SW480 (cell line): Measurements from ENCODE around the gene NTN1.

Source experiments
- DNase-seq: peaks from one replicate; pipeline ENCODE4 v3.0.0-alpha.2; 2016; ENCODE audit warnings: low spot score

The NTN1 gene

GRCh38 chr17:9006175-9006767 lies 15.0 kb upstream of the NTN1 start:
- DNase-seq = no peak

GRCh38 chr17:9007052-9007714 lies 14.1 kb upstream of the NTN1 start:
- DNase-seq = no peak

GRCh38 chr17:9009096-9009495 lies 12.2 kb upstream of the NTN1 start:
- no peak for DNase-seq

GRCh38 chr17:9009737-9010136 lies 11.6 kb upstream of the NTN1 start:
- no peak for DNase-seq

GRCh38 chr17:9011001-9011400 lies 10.3 kb upstream of the NTN1 start:
- no peak for DNase-seq

GRCh38 chr17:9016941-9017552 lies 4.3 kb upstream of the NTN1 start:
- DNase-seq = peak; percentile 52

GRCh38 chr17:9018726-9019125 lies 2.6 kb upstream of the NTN1 start:
- no peak for DNase-seq

GRCh38 chr17:9020096-9020823 lies 1.1 kb upstream of the NTN1 start:
- no peak for DNase-seq

GRCh38 chr17:9020824-9021157 lies 519 bp upstream of the NTN1 start:
- no peak for DNase-seq

- no peak for DNase-seq
Measured at GRCh38 chr17:9021992-9022572, 772 bp downstream of the NTN1 start.

GRCh38 chr17:9022573-9023391 lies 1.5 kb downstream of the NTN1 start:
- no peak for DNase-seq

- no peak for DNase-seq
Measured at GRCh38 chr17:9023392-9024218, 2.3 kb downstream of the NTN1 start.

GRCh38 chr17:9024497-9024896 lies 3.2 kb downstream of the NTN1 start:
- no peak for DNase-seq

- no peak for DNase-seq
Measured at GRCh38 chr17:9026741-9027140, 5.4 kb downstream of the NTN1 start.

GRCh38 chr17:9028202-9028987 lies 7.1 kb downstream of the NTN1 start:
- no peak for DNase-seq

GRCh38 chr17:9028988-9029570 lies 7.8 kb downstream of the NTN1 start:
- DNase-seq = no peak

GRCh38 chr17:9032151-9032550 lies 10.8 kb downstream of the NTN1 start:
- no peak for DNase-seq

- no peak for DNase-seq
Measured at GRCh38 chr17:9032583-9032982, 11.3 kb downstream of the NTN1 start.

GRCh38 chr17:9035249-9035648 lies 13.9 kb downstream of the NTN1 start:
- DNase-seq = no peak

- DNase-seq = no peak
Measured at GRCh38 chr17:9036336-9036735, 15.0 kb downstream of the NTN1 start.
